Caco-2 (cell line): Measurements from ENCODE around the gene LRRN4CL. TPM values are rescaled to one million over a fixed set of nuclear protein-coding genes. Genes with fewer than 3 reads are reported as not detected.

Experiments
- BruUV-seq: library from RNA; stranded (reverse); fragments of 400-500 nt; replicated peaks from 2 replicates; lab custom pipeline; 2021; lab: Mats Ljungman, UMichigan
- CTCF ChIA-PET: fragments of 300-600 bp; sonication (Branson Sonifier 250); formaldehyde crosslinking; loops from one replicate; lab custom pipeline; 2022; ENCODE audit warnings: antibody characterized with exemption; lab: Charles Lee
- POLR2A ChIA-PET: fragments of 300-600 bp; sonication (Branson Sonifier 250); formaldehyde crosslinking; loops from one replicate; lab custom pipeline; 2022; ENCODE audit warnings: antibody characterized with exemption; lab: Charles Lee
- DNase-seq, 2 experiments: peaks; one replicate each; pipeline versions ENCODE4 v3.0.0 to v3.0.0-alpha.2; 2020 to 2022
- H3K27me3 ChIP-seq: replicated peaks from 2 replicates; pipeline ENCODE4 v1.6.0; 2011; ENCODE audit warnings: low read length; ENCODE audit not compliant: control insufficient read depth, insufficient read depth
- H3K36me3 ChIP-seq: 2 replicates; pipeline ENCODE4 v1.5.1; 2011; ENCODE audit warnings: low read length; ENCODE audit not compliant: control insufficient read depth, insufficient read depth
- H3K4me1 ChIP-seq: fragments of 250-450 bp; sonication (Bioruptor Pico); 2 replicates; pipeline ENCODE4 v1.5.1; 2020; ENCODE audit warnings: mild to moderate bottlenecking
- H3K4me3 ChIP-seq: 2 replicates; pipeline ENCODE4 v1.5.1; 2011; ENCODE audit warnings: low read depth, mild to moderate bottlenecking, control low read depth, low read length
- H3K9me3 ChIP-seq: fragments of 250-450 bp; sonication (Bioruptor Pico); 2 replicates; pipeline ENCODE4 v1.5.1; 2020; ENCODE audit warnings: mild to moderate bottlenecking, moderate library complexity
- H3K27ac Mint-ChIP-seq: one replicate; pipeline ENCODE4 v1.8.0; 2022; ENCODE audit warnings: mixed read lengths; ENCODE audit not compliant: unreplicated experiment
- H3K27me3 Mint-ChIP-seq: one replicate; pipeline ENCODE4 v1.8.0; 2022; ENCODE audit warnings: mixed read lengths; ENCODE audit not compliant: insufficient read depth, unreplicated experiment
- H3K36me3 Mint-ChIP-seq: one replicate; pipeline ENCODE4 v1.8.0; 2022; ENCODE audit warnings: mild to moderate bottlenecking, mixed read lengths; ENCODE audit not compliant: insufficient read depth, unreplicated experiment
- H3K4me1 Mint-ChIP-seq: one replicate; pipeline ENCODE4 v1.8.0; 2022; ENCODE audit warnings: low read depth, mixed read lengths; ENCODE audit not compliant: unreplicated experiment
- H3K4me3 Mint-ChIP-seq: one replicate; pipeline ENCODE4 v1.8.0; 2022; ENCODE audit warnings: mild to moderate bottlenecking, moderate library complexity, mixed read lengths; ENCODE audit not compliant: unreplicated experiment
- H3K9me3 Mint-ChIP-seq: one replicate; pipeline ENCODE4 v1.8.0; 2022; ENCODE audit warnings: mixed read lengths; ENCODE audit not compliant: unreplicated experiment
- CTCF ChIP-seq, 2 experiments: fragments of 200-600 bp in 1 of 2; IDR thresholded peaks; 1 replicate in 1 of 2; 2 replicates in 1 of 2; pipeline versions ENCODE4 v1.5.1 to v1.8.0; 2011 to 2022; ENCODE audit warnings: antibody characterized with exemption in 1 of 2, control low read depth in 1 of 2, inconsistent platforms in 1 of 2, low read depth in 1 of 2, low read length in 1 of 2, mild to moderate bottlenecking in 1 of 2, moderate library complexity in 1 of 2; ENCODE audit not compliant: insufficient read depth in 1 of 2, severe bottlenecking in 1 of 2, unreplicated experiment in 1 of 2
- intact Hi-C: fragments of 100-400 bp; cut with micrococcal nuclease; formaldehyde crosslinking; loops from one replicate; pipeline ENCODE4 v1.10.0; 2022; ENCODE audit not compliant: unreplicated experiment
- total RNA-seq: library from RNA; stranded (reverse); gene quantifications from 2 replicates; pipeline ENCODE4 v1.2.3, GENCODE V29; 2022

The LRRN4CL gene
- total RNA-seq, 1 experiment from 2014 or later: 0.64 TPM

GRCh38 chr11:62715150-62716130 is 26.1 kb upstream of the LRRN4CL start:
- no peak overlapping the region for H3K4me3 ChIP-seq
- peaks cover 18% of the 10 kb centered on the region for H3K36me3 ChIP-seq
- intact Hi-C loops: no loop called here
- H3K36me3 Mint-ChIP-seq: peaks cover 100% of the 10 kb centered on the region
- peaks cover 21% of the 10 kb centered on the region for H3K4me1 ChIP-seq
- H3K27me3 ChIP-seq: no peaks in the 10 kb centered on the region
- H3K27me3 Mint-ChIP-seq: no peaks in the 10 kb centered on the region
- peak overlapping the region; percentile 40 for H3K27ac Mint-ChIP-seq
- POLR2A ChIA-PET: no interaction called here
- CTCF ChIA-PET: interaction anchor here (0.6 kb wide), 1 partner anchor 22 kb away, joined by 3 read pairs; no protein-coding TSS in a partner anchor
- peaks cover 36% of the 10 kb centered on the region for H3K4me1 Mint-ChIP-seq
- TF ChIP-seq CTCF (IDR thresholded peaks at IDR 0.05; ENCODE audit: insufficient read depth in 1 of 2, low read depth in 1 of 2, low read length in 1 of 2, severe bottlenecking in 1 of 2, unreplicated experiment in 1 of 2): no peak
- no TSS peak for BruUV-seq
- H3K9me3 Mint-ChIP-seq: no peaks in the 10 kb centered on the region
- no peak for DNase-seq
- H3K9me3 ChIP-seq: no peaks in the 10 kb centered on the region
- H3K4me3 Mint-ChIP-seq: no peak overlapping the region

- Histone ChIP-seq H3K4me1 (peaks cover 21% of the 10 kb centered on the region), H3K27me3 (no peaks in the 10 kb centered on the region), H3K9me3 (no peaks in the 10 kb centered on the region), H3K4me3 (no peak overlapping the region), H3K36me3 (peaks cover 14% of the 10 kb centered on the region)
- H3K4me1 Mint-ChIP-seq: peaks cover 36% of the 10 kb centered on the region
- no peaks in the 10 kb centered on the region for H3K9me3 Mint-ChIP-seq
- POLR2A ChIA-PET: interaction anchor here (1.7 to 2.0 kb wide), 2 partner anchors 14 to 48 kb away, joined by 7 to 13 read pairs; partner anchors contain the start of genes C11orf98, CSKMT and HNRNPUL2
- intact Hi-C loops: loop anchor here (1.0 to 2.0 kb wide), 2 partner anchors 9 to 13 kb away; partner anchors contain the start of gene HNRNPUL2
- peak overlapping the region; percentile 85 for H3K27ac Mint-ChIP-seq
- peak overlapping the region; percentile 42 for H3K4me3 Mint-ChIP-seq
- H3K27me3 Mint-ChIP-seq: no peaks in the 10 kb centered on the region
- BruUV-seq: no TSS peak
- peak; percentile 86 to 89 for DNase-seq
- H3K36me3 Mint-ChIP-seq: peaks cover 100% of the 10 kb centered on the region
- peak in 1 of 2 experiments; percentile 19 for TF ChIP-seq CTCF (IDR thresholded peaks at IDR 0.05; ENCODE audit: insufficient read depth in 1 of 2, low read depth in 1 of 2, low read length in 1 of 2, severe bottlenecking in 1 of 2, unreplicated experiment in 1 of 2)
- CTCF ChIA-PET: interaction anchor here (1.6 kb wide), 2 partner anchors 19 to 41 kb away, joined by 4 read pairs; partner anchors contain the start of gene ZBTB3
These were observed 24.0 kb upstream of the LRRN4CL start for GRCh38 chr11:62713343-62713742.

- CTCF ChIA-PET: no interaction called here
- Histone ChIP-seq H3K4me3 (no peak overlapping the region), H3K4me1 (peaks cover 21% of the 10 kb centered on the region), H3K36me3 (peaks cover 13% of the 10 kb centered on the region), H3K27me3 (no peaks in the 10 kb centered on the region), H3K9me3 (no peaks in the 10 kb centered on the region)
- Mint-ChIP-seq H3K27ac (peak overlapping the region; percentile 85), H3K4me1 (peaks cover 31% of the 10 kb centered on the region), H3K9me3 (no peaks in the 10 kb centered on the region), H3K27me3 (no peaks in the 10 kb centered on the region), H3K4me3 (no peak overlapping the region), H3K36me3 (peaks cover 100% of the 10 kb centered on the region)
- POLR2A ChIA-PET: interaction anchor here (1.7 to 2.0 kb wide), 2 partner anchors 14 to 48 kb away, joined by 7 to 13 read pairs; partner anchors contain the start of genes C11orf98, CSKMT and HNRNPUL2
- intact Hi-C loops: loop anchor here (1.0 to 2.0 kb wide), 2 partner anchors 9 to 14 kb away; partner anchors contain the start of gene HNRNPUL2
- TF ChIP-seq CTCF (IDR thresholded peaks at IDR 0.05; ENCODE audit: insufficient read depth in 1 of 2, low read depth in 1 of 2, low read length in 1 of 2, severe bottlenecking in 1 of 2, unreplicated experiment in 1 of 2): no peak
- DNase-seq: no peak
- TSS peak; percentile 31 for BruUV-seq
These were observed 23.5 kb upstream of the LRRN4CL start for GRCh38 chr11:62712861-62713260.
